Right lobe of liver (tissue), 6 donors: ENCODE results near the gene RTKN2. TPM values are rescaled to one million over a fixed set of nuclear protein-coding genes. Genes with fewer than 3 reads are reported as not detected.

ENCODE experiments used
- ATAC-seq, 4 donors: fragments of 200-7000 bp; cut with Tn5 transposase; one replicate each; pipeline ENCODE4 v1.9.1; 2020; ENCODE audit warnings: mild to moderate bottlenecking in 4 of 4, moderate library complexity in 4 of 4
- DNase-seq, 3 donors: peaks; one replicate each; pipeline ENCODE4 v3.0.0-alpha.2; 2020
- H3K27ac ChIP-seq, 3 donors: fragments of 200-600 bp; one replicate each; pipeline ENCODE4 v1.8.0; 2022
- H3K27me3 ChIP-seq, 2 donors: fragments of 200-600 bp; one replicate each; pipeline ENCODE4 v1.8.0; 2022
- H3K36me3 ChIP-seq, 4 donors: fragments of 200-600 bp; sonication (generic) in 1 of 4; one replicate each; pipeline versions ENCODE4 v1.5.1 to v1.8.0; 2017 to 2022; ENCODE audit warnings: control low read depth in 1 of 4
- H3K4me1 ChIP-seq, 4 donors: fragments of 200-600 bp; sonication (generic) in 1 of 4; one replicate each; pipeline versions ENCODE4 v1.5.1 to v1.8.0; 2017 to 2022; ENCODE audit warnings: control low read depth in 1 of 4
- H3K4me3 ChIP-seq, 3 donors: fragments of 200-600 bp; one replicate each; pipeline ENCODE4 v1.8.0; 2022
- H3K9me3 ChIP-seq, 4 donors: fragments of 200-600 bp; sonication (generic) in 1 of 4; one replicate each; pipeline versions ENCODE4 v1.5.1 to v1.8.0; 2017 to 2022; ENCODE audit warnings: control low read depth in 1 of 4
- POLR2A ChIP-seq: fragments of 450-650 bp; IDR thresholded peaks from one replicate; pipeline ENCODE4 v1.6.1; 2017; ENCODE audit warnings: antibody characterized with exemption, mild to moderate bottlenecking
- WGBS: methylation state at CpG from one replicate; pipeline ENCODE4 v1.1.6; 2018; ENCODE audit warnings: low coverage, low lambda C conversion rate; ENCODE audit not compliant: insufficient coverage; ENCODE audit errors: missing lambda C conversion rate; 5-methylcytosine and 5-hydroxymethylcytosine counted together
- intact Hi-C, 2 donors: fragments of 100-400 bp; cut with DNase I; formaldehyde crosslinking; loops; one replicate each; pipeline versions ENCODE4 v1.11.2 to v1.14.1; 2022
- total RNA-seq, 6 experiments: library from RNA; depleted of rRNA in 2 of 6; stranded (reverse); fragments of >200 nt in 2 of 6; fragmentation: NEBNext Ultra II Directional in 3 of 6; extraction: Animal tissue kit (Norgen Biotek cat#: 25700) in 3 of 6; gene quantifications; one replicate each; pipeline versions ENCODE4 v1.1.0 to v1.2.4, GENCODE V29; 2016 to 2023
- TF ChIP-seq, protein P1 (sequence below), 4 donors: fragments of 200-600 bp in 3 of 4; fragments of 450-650 bp in 1 of 4; IDR thresholded peaks; one replicate each; pipeline versions ENCODE4 v1.5.1 to v1.8.0; 2016 to 2022; ENCODE audit warnings: antibody characterized with exemption in 4 of 4, mild to moderate bottlenecking in 2 of 4
- donor health status: DM: no; HTN: yes; CAD: no.
- donor health status: DM: no; HTN: no; CAD: no.
- donor health status: DM: no; HTN: no; CAD: no.
- donor health status: DM: no; HTN: yes; CAD: no.
- donor health status: DM: no; HTN: yes; CAD: no.

The RTKN2 gene
- total RNA-seq, 6 experiments from 2014 or later, result 0.06 to 0.12 TPM; not detected in 4

DNA sequence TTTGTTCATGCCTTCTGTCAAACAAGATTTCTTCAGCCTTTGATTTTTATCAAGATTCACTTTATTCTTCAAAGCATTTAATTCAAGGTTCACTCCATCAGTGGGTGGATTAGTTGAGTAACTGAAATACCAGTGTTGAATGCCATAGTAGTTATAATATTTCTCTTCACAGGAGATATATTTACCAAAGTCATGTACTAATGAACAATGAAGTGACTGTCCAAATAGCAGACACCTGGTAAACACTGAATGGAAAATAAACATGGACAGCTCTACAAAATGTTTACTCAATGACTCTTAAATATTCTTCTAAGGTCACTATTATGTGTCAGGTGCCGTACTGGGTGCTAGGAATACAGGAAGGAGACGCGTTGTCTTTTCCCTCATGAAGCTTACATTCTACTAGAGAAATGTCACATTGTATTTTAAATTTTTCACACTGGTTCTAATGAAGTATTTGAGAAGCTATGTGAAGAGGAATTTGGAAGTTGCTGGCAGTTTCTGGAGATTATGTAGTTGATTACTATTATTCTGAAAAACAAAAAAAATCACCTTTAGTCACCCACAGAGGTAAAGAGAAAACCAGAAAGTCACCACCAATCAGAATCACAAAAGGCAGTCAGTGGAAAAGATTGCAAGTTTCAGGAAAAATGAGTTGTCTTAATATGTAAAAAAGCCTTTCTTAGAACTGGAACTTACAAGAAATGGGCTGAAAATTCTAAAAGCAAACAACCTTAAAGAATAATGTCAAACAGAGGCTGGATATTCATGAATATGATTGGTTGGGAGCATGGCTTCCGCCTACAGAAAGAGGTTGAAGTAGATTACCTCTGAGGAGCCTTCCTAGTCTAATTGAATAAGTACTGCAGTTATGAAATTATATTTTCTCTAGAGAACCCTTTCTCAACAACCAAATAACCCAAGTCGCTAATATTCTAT is 84.5 kb downstream of the RTKN2 start:
- Histone ChIP-seq H3K4me3 (no peak overlapping the region), H3K27ac (no peak overlapping the region), H3K9me3 (no peaks in the 10 kb centered on the region), H3K36me3 (no peaks in the 10 kb centered on the region), H3K27me3 (no peaks in the 10 kb centered on the region), H3K4me1 (no peaks in the 10 kb centered on the region)
- 68% methylated on average over 5 of the region's 5 CpGs for WGBS
- DNase-seq, result no peak
- no peak for ATAC-seq
- TF ChIP-seq, protein P1, sequence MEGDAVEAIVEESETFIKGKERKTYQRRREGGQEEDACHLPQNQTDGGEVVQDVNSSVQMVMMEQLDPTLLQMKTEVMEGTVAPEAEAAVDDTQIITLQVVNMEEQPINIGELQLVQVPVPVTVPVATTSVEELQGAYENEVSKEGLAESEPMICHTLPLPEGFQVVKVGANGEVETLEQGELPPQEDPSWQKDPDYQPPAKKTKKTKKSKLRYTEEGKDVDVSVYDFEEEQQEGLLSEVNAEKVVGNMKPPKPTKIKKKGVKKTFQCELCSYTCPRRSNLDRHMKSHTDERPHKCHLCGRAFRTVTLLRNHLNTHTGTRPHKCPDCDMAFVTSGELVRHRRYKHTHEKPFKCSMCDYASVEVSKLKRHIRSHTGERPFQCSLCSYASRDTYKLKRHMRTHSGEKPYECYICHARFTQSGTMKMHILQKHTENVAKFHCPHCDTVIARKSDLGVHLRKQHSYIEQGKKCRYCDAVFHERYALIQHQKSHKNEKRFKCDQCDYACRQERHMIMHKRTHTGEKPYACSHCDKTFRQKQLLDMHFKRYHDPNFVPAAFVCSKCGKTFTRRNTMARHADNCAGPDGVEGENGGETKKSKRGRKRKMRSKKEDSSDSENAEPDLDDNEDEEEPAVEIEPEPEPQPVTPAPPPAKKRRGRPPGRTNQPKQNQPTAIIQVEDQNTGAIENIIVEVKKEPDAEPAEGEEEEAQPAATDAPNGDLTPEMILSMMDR (IDR thresholded peaks at IDR 0.05), result no peak
- TF ChIP-seq POLR2A, result no peak
- intact Hi-C loops, result no loop called here

DNA sequence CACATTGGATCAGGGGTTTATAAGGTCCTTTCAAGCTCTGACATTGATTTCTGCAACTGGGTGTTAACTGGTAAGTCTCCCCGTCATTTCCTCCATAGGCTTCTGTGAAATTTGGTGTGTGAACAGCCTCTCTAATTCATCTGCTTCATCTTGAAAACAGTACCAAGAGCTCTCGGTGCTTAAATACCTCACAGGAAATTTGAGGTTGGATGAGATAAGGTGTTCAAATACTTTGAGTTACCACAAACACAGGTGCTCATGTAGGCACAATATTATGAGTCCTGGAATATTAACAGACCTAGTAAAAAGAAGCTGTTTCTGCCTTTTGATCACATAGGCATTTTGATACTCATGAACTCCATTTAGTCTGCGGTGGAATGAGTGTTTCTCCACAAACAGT is 85.2 kb downstream of the RTKN2 start:
- TF ChIP-seq, protein P1 (IDR thresholded peaks at IDR 0.05), result no peak
- TF ChIP-seq POLR2A, result no peak
- Histone ChIP-seq H3K27ac (no peak overlapping the region), H3K4me1 (no peaks in the 10 kb centered on the region), H3K4me3 (no peak overlapping the region), H3K9me3 (no peaks in the 10 kb centered on the region), H3K27me3 (no peaks in the 10 kb centered on the region), H3K36me3 (no peaks in the 10 kb centered on the region)
- DNase-seq (no peak), ATAC-seq (peak in 1 of 4 donors; percentile 27)
- intact Hi-C loops, result no loop called here
- WGBS, result 53% methylated on average over 3 of the region's 3 CpGs

DNA sequence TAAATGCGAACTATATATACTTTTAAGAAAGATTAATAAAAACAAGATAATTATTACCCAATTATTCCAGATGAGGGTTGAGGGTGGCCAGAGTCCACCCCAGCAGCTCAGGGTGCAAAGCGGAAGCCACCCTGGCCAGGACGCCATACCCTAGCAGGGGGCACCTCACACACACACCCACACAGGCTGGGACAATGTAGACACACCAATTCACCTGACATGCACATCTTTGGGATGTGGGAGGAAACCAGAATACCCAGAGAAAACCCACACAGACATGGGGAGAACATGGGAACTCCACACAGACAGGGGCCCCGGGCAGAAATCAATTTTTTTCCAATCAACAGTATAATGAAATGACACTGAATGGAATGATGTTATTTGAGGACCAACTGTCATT is 86.0 kb downstream of the RTKN2 start:
- no peak for DNase-seq
- Histone ChIP-seq H3K27me3 (no peaks in the 10 kb centered on the region), H3K36me3 (no peaks in the 10 kb centered on the region), H3K4me3 (no peak overlapping the region), H3K4me1 (no peaks in the 10 kb centered on the region), H3K27ac (no peak overlapping the region), H3K9me3 (no peaks in the 10 kb centered on the region)
- WGBS, result 83% methylated on average over 4 of the region's 4 CpGs
- no peak for TF ChIP-seq POLR2A
- TF ChIP-seq, protein P1 (IDR thresholded peaks at IDR 0.05), result no peak
- intact Hi-C loops, result no loop called here
- no peak for ATAC-seq

DNA sequence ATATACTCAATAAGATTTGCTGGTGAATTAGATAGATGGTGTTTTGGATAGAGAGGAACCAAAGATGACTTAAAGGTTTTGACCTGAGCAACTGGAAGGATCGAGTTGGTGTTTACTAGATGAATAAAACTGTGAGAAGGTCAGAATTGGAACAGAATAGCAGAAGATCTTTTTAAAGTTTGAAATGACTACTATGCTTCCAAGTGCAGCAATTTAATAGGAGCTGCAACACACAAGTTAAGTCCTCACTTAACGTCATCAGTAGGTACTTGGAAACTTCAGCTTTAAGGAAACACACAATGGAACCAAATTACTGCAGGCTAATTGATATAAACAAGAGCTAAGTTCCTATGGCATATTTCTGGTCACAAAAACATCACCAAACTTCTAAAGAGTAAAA is 86.5 kb downstream of the RTKN2 start:
- no peak for ATAC-seq
- H3K4me1 ChIP-seq, result no peaks in the 10 kb centered on the region
- no peak overlapping the region for H3K4me3 ChIP-seq
- DNase-seq, result no peak
- H3K36me3 ChIP-seq, result no peaks in the 10 kb centered on the region
- intact Hi-C loops, result no loop called here
- no peaks in the 10 kb centered on the region for H3K27me3 ChIP-seq
- TF ChIP-seq, protein P1 (IDR thresholded peaks at IDR 0.05), result no peak
- TF ChIP-seq POLR2A, result no peak
- H3K9me3 ChIP-seq, result no peaks in the 10 kb centered on the region
- H3K27ac ChIP-seq, result no peak overlapping the region
- WGBS, result 51% methylated on average over 2 of the region's 2 CpGs
